HL-60 (cell line): Measurements from ENCODE around the gene ZAP70.

Source experiments
- DNase-seq, 2 experiments: peaks; one replicate each; pipeline ENCODE4 v3.0.0-alpha.2; 2010 to 2020; ENCODE audit warnings: low read depth in 1 of 2, low spot score in 1 of 2
- H3K27ac ChIP-seq: fragments of 250-450 bp; sonication (Bioruptor Pico); replicated peaks from 2 replicates; pipeline ENCODE4 v1.5.1; 2020; ENCODE audit warnings: mild to moderate bottlenecking, moderate library complexity
- H3K27me3 ChIP-seq: fragments of 250-450 bp; sonication (Bioruptor Pico); 2 replicates; pipeline ENCODE4 v1.5.1; 2021; ENCODE audit warnings: mild to moderate bottlenecking, moderate library complexity; ENCODE audit not compliant: insufficient read depth, poor library complexity, severe bottlenecking
- H3K4me3 ChIP-seq: replicated peaks from 2 replicates; pipeline ENCODE4 v1.5.1; 2011; ENCODE audit warnings: mild to moderate bottlenecking, control low read depth, low read length; ENCODE audit not compliant: insufficient read depth
- GABPA ChIP-seq: IDR thresholded peaks from 2 replicates; pipeline ENCODE4 v1.6.1; 2012; ENCODE audit warnings: low read depth
- POLR2AphosphoS5 ChIP-seq: IDR thresholded peaks from 2 replicates; pipeline ENCODE4 v1.6.1; 2012; ENCODE audit warnings: low read depth
- SPI1 ChIP-seq: IDR thresholded peaks from 2 replicates; pipeline ENCODE4 v1.6.1; 2012; ENCODE audit warnings: low read depth, mild to moderate bottlenecking, borderline replicate concordance
- TF ChIP-seq, protein P1 (sequence below): IDR thresholded peaks from one replicate; pipeline ENCODE4 v1.5.1; 2011; ENCODE audit warnings: low read length, control low read depth, inconsistent platforms; ENCODE audit not compliant: insufficient read depth
- TF ChIP-seq, protein P2 (sequence below): IDR thresholded peaks from 2 replicates; pipeline ENCODE4 v1.6.1; 2012; ENCODE audit warnings: low read depth; ENCODE audit not compliant: insufficient replicate concordance

The ZAP70 gene

GRCh38 chr2:97697252-97698235 lies 15.8 kb upstream of the ZAP70 start:
- no peak overlapping the region for H3K4me3 ChIP-seq
- TF ChIP-seq, protein P1, sequence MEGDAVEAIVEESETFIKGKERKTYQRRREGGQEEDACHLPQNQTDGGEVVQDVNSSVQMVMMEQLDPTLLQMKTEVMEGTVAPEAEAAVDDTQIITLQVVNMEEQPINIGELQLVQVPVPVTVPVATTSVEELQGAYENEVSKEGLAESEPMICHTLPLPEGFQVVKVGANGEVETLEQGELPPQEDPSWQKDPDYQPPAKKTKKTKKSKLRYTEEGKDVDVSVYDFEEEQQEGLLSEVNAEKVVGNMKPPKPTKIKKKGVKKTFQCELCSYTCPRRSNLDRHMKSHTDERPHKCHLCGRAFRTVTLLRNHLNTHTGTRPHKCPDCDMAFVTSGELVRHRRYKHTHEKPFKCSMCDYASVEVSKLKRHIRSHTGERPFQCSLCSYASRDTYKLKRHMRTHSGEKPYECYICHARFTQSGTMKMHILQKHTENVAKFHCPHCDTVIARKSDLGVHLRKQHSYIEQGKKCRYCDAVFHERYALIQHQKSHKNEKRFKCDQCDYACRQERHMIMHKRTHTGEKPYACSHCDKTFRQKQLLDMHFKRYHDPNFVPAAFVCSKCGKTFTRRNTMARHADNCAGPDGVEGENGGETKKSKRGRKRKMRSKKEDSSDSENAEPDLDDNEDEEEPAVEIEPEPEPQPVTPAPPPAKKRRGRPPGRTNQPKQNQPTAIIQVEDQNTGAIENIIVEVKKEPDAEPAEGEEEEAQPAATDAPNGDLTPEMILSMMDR = peak; percentile 71
- TF ChIP-seq, protein P2, sequence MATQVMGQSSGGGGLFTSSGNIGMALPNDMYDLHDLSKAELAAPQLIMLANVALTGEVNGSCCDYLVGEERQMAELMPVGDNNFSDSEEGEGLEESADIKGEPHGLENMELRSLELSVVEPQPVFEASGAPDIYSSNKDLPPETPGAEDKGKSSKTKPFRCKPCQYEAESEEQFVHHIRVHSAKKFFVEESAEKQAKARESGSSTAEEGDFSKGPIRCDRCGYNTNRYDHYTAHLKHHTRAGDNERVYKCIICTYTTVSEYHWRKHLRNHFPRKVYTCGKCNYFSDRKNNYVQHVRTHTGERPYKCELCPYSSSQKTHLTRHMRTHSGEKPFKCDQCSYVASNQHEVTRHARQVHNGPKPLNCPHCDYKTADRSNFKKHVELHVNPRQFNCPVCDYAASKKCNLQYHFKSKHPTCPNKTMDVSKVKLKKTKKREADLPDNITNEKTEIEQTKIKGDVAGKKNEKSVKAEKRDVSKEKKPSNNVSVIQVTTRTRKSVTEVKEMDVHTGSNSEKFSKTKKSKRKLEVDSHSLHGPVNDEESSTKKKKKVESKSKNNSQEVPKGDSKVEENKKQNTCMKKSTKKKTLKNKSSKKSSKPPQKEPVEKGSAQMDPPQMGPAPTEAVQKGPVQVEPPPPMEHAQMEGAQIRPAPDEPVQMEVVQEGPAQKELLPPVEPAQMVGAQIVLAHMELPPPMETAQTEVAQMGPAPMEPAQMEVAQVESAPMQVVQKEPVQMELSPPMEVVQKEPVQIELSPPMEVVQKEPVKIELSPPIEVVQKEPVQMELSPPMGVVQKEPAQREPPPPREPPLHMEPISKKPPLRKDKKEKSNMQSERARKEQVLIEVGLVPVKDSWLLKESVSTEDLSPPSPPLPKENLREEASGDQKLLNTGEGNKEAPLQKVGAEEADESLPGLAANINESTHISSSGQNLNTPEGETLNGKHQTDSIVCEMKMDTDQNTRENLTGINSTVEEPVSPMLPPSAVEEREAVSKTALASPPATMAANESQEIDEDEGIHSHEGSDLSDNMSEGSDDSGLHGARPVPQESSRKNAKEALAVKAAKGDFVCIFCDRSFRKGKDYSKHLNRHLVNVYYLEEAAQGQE = no peak
- no peak overlapping the region for H3K27ac ChIP-seq

DNA sequence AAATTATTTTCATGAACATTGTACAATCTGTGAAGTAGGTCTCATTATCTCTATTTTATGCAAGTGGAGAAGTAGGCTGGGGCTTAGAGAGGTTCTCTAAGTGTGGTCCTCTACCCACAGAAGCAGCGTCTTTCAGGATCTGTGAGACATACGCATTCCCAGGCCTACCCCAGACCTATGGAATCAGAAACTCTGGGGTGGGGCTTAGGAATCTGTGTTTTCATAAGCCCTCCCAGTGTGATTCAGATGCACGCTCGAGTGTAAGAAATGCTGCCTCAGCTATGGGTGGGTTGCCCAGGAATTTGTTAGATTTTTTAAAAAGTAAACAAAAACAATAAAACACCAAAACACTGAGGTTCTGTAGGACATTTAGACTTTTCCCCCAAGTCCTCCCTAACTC lies 14.8 kb upstream of the ZAP70 start:
- Histone ChIP-seq H3K27ac (no peak overlapping the region), H3K4me3 (no peak overlapping the region), H3K27me3 (no peaks in the 10 kb centered on the region)
- TF ChIP-seq POLR2AphosphoS5 (no peak), GABPA (no peak)
- no peak for DNase-seq

More at GRCh38 chr2:97697252-97698235, 15.8 kb upstream of the ZAP70 start:
- H3K27me3 ChIP-seq = no peaks in the 10 kb centered on the region
- DNase-seq = peak; percentile 70 to 89

GRCh38 chr2:97699765-97700444 lies 13.5 kb upstream of the ZAP70 start:
- no peaks in the 10 kb centered on the region for H3K27me3 ChIP-seq
- no peak overlapping the region for H3K4me3 ChIP-seq
- TF ChIP-seq, protein P1 = peak; percentile 67
- TF ChIP-seq, protein P2 = no peak
- no peak for TF ChIP-seq GABPA
- peak; percentile 51 to 90 for DNase-seq
- peak overlapping the region; percentile 38; the same call in 1 of the 2 replicates for H3K27ac ChIP-seq

- no peaks in the 10 kb centered on the region for H3K27me3 ChIP-seq
- no peak for TF ChIP-seq SPI1
- H3K27ac ChIP-seq = no peak overlapping the region
Observed at GRCh38 chr2:97701186-97701585, 12.2 kb upstream of the ZAP70 start.

More at GRCh38 chr2:97701186-97701585, 12.2 kb upstream of the ZAP70 start:
- DNase-seq = no peak
- H3K4me3 ChIP-seq = no peak overlapping the region
